Measurements from ENCODE around the gene MARK2. TPM values are rescaled to one million over a fixed set of nuclear protein-coding genes. Genes with fewer than 3 reads are reported as not detected.

MARK2 gene
- total RNA-seq, 2 experiments from 2014 or later, result 23.3 to 24.5 TPM

DNA sequence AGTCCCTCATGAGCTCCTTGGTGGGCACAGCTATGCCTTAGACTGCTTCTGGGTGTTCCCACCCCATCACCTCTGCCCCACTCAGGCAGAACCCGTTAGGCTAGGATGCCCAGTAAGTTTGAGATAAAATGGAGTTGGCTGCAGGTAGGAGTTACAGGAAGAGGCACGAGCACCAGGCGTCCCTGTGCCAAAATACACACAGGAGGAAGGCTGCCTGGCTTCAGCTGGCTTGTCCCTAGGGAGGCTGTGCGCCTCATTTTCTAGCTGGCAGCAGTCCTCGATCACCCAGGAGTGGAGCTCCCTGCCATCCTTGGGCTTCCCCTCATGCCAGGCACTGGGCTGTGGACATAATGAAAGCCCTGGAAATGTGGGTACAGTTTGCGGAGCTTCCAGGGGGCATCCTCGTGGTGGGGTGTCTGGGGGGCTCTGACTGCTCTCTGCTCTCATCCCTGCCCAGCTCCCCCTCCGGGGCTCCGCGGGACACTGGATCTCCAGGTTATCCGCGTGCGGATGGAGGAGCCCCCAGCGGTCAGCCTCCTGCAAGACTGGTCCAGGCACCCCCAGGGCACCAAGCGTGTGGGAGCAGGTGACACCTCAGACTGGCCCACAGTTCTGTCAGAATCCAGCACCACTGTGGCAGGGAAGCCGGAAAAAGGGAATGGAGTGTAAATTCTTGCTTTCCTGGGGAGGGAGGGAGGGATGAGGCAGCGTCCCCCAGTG, 12.3 kb upstream of the MARK2 start:
- ChIA-PET CTCF (interaction anchor here (2.8 kb wide), 1 partner anchor 10 kb away, joined by 13 read pairs; no protein-coding TSS in a partner anchor), POLR2A (interaction anchor here (0.6 to 0.9 kb wide), 2 partner anchors 60 to 128 kb away, joined by 3 read pairs; no protein-coding TSS in a partner anchor)
- no peaks in the 10 kb centered on the region for H3K9me3 Mint-ChIP-seq
- H3K4me3 Mint-ChIP-seq, result no peak overlapping the region
- no peak for ATAC-seq
- intact Hi-C loops (cut with micrococcal nuclease), result no loop called here
- H3K27ac Mint-ChIP-seq, result no peak overlapping the region
- no peaks in the 10 kb centered on the region for H3K27me3 Mint-ChIP-seq
- H3K4me1 Mint-ChIP-seq (ENCODE audit: low read depth), result no peaks in the 10 kb centered on the region
- TF ChIP-seq, protein P1, sequence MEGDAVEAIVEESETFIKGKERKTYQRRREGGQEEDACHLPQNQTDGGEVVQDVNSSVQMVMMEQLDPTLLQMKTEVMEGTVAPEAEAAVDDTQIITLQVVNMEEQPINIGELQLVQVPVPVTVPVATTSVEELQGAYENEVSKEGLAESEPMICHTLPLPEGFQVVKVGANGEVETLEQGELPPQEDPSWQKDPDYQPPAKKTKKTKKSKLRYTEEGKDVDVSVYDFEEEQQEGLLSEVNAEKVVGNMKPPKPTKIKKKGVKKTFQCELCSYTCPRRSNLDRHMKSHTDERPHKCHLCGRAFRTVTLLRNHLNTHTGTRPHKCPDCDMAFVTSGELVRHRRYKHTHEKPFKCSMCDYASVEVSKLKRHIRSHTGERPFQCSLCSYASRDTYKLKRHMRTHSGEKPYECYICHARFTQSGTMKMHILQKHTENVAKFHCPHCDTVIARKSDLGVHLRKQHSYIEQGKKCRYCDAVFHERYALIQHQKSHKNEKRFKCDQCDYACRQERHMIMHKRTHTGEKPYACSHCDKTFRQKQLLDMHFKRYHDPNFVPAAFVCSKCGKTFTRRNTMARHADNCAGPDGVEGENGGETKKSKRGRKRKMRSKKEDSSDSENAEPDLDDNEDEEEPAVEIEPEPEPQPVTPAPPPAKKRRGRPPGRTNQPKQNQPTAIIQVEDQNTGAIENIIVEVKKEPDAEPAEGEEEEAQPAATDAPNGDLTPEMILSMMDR (IDR thresholded peaks at IDR 0.05), result no peak
- peaks cover 24% of the 10 kb centered on the region for H3K36me3 Mint-ChIP-seq (ENCODE audit: low read depth)
- DNase-seq, result no peak

DNA sequence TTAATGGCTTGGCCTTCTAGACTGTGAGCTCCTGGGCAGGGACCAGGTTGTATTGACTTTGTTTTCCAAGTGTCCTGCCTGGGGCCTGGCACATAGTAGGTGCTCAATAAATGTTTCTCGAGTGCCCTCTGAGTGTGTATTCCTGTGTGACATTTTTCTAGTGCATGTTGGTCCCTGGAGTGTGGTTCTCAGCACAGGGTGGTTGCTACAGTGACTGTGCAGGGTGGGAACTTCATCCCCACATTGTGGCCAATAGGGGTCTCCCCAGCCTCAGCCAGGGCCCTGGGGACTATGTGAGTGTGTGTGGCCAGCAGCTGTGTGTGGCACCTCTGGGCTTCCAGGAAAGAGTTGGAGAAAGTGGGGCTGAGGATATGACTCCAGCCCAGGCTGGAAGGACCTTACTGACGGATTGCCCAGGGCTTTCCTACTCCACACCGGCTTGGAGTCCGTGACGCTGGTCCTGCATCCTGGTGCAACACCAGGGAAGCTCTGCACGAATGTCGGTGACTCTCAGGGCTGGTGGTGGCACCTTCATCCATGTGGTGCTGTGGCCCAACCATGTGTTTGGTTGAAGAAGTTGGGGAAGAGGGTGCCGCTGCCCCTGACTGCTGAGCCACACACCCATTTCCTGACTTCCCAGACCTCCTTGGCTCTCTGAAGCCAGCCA, 9.0 kb upstream of the MARK2 start:
- ATAC-seq, result peak; percentile 65
- intact Hi-C loops (cut with micrococcal nuclease), result loop anchor here (10.0 kb wide), 1 partner anchor 315 kb away; no protein-coding TSS in a partner anchor
- Mint-ChIP-seq H3K9me3 (no peaks in the 10 kb centered on the region), H3K4me3 (no peak overlapping the region), H3K36me3 (ENCODE audit: low read depth) (peaks cover 4% of the 10 kb centered on the region), H3K4me1 (ENCODE audit: low read depth) (no peaks in the 10 kb centered on the region), H3K27ac (no peak overlapping the region), H3K27me3 (no peaks in the 10 kb centered on the region)
- TF ChIP-seq, protein P1 (IDR thresholded peaks at IDR 0.05), result peak; percentile 12
- peak; percentile 37 for DNase-seq
- POLR2A ChIA-PET, result interaction anchor here (0.9 to 1.0 kb wide), 3 partner anchors 63 to 148 kb away, joined by 3 read pairs; no protein-coding TSS in a partner anchor
- CTCF ChIA-PET, result interaction anchor here (1.1 to 1.3 kb wide), 4 partner anchors 13 to 117 kb away, joined by 3 to 4 read pairs (median 4); partner anchors contain the start of gene ZFTA

- intact Hi-C loops (cut with micrococcal nuclease), result loop anchor here (10.0 kb wide), 1 partner anchor 313 kb away; no protein-coding TSS in a partner anchor
- H3K36me3 Mint-ChIP-seq (ENCODE audit: low read depth), result peaks cover under 1% of the 10 kb centered on the region
- H3K9me3 Mint-ChIP-seq, result no peaks in the 10 kb centered on the region
- no peaks in the 10 kb centered on the region for H3K27me3 Mint-ChIP-seq
- ATAC-seq, result no peak
- ChIA-PET CTCF (interaction anchor here (1.3 to 8.9 kb wide), 2 partner anchors 63 to 115 kb away, joined by 3 to 146 read pairs; partner anchors contain the start of gene ZFTA), POLR2A (no interaction called here)
- no peak for DNase-seq
- no peak overlapping the region for H3K4me3 Mint-ChIP-seq
- H3K27ac Mint-ChIP-seq, result no peak overlapping the region
- H3K4me1 Mint-ChIP-seq (ENCODE audit: low read depth), result no peaks in the 10 kb centered on the region
- TF ChIP-seq, protein P1 (IDR thresholded peaks at IDR 0.05), result no peak
These were observed 7.6 kb upstream of the MARK2 start for GRCh38 chr11:63831326-63831725.

- no peaks in the 10 kb centered on the region for H3K27me3 Mint-ChIP-seq
- no peaks in the 10 kb centered on the region for H3K36me3 Mint-ChIP-seq (ENCODE audit: low read depth)
- ATAC-seq (no peak), DNase-seq (no peak)
- TF ChIP-seq, protein P1 (IDR thresholded peaks at IDR 0.05), result no peak
- ChIA-PET POLR2A (no interaction called here), CTCF (interaction anchor here (8.9 kb wide), 1 partner anchor 114 kb away, joined by 146 read pairs; no protein-coding TSS in a partner anchor)
- H3K27ac Mint-ChIP-seq, result no peak overlapping the region
- no peak overlapping the region for H3K4me3 Mint-ChIP-seq
- intact Hi-C loops (cut with micrococcal nuclease), result loop anchor here (10.0 kb wide), 1 partner anchor 312 kb away; no protein-coding TSS in a partner anchor
- H3K4me1 Mint-ChIP-seq (ENCODE audit: low read depth), result peaks cover 3% of the 10 kb centered on the region
- no peaks in the 10 kb centered on the region for H3K9me3 Mint-ChIP-seq
These were observed 6.6 kb upstream of the MARK2 start for GRCh38 chr11:63832336-63832735.
